ENCODE measurements around the gene TAS2R1.

TAS2R1 gene, protein sequence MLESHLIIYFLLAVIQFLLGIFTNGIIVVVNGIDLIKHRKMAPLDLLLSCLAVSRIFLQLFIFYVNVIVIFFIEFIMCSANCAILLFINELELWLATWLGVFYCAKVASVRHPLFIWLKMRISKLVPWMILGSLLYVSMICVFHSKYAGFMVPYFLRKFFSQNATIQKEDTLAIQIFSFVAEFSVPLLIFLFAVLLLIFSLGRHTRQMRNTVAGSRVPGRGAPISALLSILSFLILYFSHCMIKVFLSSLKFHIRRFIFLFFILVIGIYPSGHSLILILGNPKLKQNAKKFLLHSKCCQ

DNA sequence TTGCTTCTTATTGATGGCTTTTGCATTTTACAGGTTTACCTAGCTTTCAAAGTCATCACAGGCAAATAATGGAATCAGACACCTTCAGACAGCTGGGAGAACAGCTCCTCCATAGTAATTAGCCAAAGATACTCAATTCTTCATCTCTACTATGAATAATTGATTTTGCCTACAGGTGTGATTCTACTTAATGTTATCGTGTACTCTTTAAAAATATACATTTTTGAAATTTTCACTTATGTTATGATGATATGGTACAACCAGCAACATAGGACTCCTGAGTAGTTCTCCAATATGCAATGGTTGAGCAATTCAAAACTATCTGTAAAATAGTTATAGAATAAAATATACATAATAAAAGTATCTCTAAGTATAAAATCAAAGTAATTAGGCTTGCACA, at the start of gene TAS2R1:
Gene TAS2R1, minus strand, starts transcription at position 101 of the 400 bp plus-strand sequence. CDS start 319 bp downstream, outside the sequence.
- DNase-seq: no peak

DNA sequence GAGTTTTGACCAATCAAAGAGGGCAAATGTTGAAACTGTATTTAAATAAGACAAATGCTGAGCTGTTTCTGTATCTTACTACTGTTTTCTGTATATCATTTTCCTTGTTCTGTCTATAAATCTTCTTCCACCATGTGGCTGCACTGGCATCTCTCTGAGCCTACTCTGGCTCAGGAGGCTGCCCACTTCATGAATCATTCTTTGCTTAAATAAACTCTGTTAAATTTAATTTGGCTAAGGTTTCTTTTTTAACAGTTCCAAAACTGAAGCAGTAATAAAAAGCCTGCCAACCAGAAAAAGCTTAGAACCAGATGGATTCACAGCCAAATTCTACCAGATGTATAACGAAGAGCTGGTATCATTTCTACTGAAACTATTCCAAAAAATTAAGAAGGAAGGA, 40.2 kb upstream of the TAS2R1 start:
- DNase-seq: no peak

DNA sequence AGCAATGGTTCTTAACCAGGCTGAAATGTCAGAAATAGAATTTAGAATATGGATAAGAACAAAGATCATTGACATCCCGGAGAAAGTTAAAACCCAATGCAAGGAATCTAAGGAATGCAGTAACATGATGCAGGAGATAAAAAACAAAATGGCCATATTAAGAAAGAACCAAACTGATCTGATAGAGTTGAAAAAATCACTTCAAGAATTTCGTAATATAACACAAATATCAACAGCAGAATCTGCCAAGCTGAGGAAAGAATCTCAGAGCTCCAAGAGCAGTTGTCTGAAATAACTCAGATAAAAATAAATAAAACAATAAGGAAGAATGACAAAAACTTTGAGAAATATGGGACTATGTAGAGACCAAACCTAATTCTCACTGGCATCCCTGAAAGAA, 37.8 kb upstream of the TAS2R1 start:
- peak; percentile 4 for DNase-seq

DNA sequence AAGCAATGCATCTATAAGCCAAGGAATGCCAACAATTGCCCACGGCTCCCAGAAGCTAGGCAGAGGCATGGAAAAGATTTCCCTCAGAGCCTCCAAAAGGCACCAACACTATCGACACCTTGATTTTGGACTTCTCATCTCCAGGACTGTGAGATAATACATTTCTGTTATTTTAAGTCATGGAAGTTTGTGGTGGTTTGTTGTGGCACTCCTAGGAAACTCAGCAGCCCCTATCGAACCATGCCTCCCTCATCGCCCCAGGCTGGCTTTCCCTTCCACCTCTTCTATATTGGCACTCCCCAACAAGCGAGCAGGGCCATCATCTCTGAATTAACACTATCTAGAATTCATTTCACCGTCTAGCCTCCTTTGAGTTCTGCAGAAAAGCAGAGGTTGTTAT, 33.7 kb upstream of the TAS2R1 start:
- DNase-seq: no peak

DNA sequence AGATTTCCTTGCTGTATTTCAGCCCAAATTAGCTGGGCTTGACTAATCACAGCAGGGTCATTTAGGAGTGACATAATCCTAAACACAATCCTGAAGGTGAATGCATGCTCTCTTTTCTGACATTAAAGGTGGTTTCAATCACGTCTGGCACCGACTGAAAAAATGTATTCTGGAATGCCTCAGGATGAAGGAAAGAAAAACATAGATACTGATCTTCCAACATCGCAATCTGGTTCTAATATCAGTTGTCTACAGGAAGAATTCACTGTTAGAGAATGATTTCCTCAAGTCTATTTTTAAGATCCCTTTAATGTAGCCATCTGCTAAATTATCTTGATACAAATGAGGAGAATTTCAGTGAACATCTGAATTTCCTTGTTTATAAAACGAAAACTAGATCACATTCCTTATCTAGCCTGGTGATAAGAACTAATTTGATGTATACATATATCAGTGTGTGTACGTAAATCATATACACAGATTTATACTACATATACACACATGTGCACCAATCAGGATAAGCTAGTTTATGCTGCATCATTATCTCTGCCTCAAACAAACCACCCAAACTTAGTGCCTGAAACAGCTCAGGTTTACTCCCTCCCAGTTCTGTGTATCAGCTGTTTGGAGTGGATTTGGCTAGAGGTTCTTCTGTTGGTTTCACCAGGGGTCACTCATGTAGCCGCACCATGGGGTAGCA, 31.3 kb upstream of the TAS2R1 start:
- DNase-seq: peak; percentile 85

DNA sequence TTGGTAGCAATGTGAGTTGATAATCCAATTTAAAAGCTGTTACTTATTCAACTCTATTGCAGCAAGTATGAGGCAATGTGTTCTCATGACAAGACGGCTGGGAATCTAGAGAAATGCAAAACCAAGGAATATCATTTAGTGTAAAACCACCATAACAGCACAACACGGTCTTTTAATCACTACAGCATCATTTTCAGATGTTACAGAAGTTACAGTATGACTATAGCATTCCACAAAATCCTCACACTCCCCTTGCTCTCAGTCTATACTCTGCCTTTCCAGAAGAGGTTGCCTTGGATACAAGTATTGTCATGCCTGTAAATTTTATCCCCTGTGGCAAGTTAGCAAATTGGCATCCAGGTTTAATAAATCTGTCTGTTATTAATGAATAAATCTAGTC, 28.6 kb upstream of the TAS2R1 start:
- DNase-seq: peak; percentile 88

DNA sequence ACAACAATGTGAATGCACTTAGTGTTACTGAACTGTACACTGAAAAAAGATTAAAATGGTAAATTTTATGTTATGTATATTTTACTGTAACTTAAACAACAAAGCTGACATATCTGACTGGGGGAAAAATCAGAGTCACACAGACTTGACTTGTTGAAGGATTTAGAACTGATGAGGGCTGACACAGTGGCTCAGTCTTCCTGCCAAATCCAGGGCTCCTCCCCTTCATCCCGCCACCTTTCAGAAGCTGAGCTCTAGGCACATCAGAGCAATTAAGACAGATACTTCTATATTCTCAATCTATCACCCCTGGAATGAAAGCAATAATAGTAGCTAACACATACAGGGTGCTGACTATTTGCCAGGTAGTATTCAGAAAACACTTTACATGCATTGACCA, 27.7 kb upstream of the TAS2R1 start:
- DNase-seq: peak; percentile 8

DNA sequence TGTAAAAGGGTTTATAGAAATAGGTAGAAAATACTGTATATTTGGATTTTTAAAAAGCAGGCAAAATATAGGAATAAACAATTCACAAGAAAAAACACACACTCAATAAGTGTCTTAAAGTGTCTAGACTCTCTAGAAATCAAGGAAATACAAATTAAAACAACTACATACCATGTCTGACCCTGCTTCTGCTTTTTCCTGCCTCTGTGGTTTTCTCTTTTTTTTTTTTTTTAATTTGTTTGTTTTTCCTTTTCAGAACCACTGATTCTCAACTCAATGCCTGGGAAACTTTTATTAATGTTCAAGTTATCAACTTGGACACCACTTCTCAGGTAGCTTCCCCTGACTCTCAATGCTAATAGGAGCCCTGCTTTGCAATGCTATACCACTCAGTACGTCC, 25.5 kb upstream of the TAS2R1 start:
- no peak for DNase-seq

DNA sequence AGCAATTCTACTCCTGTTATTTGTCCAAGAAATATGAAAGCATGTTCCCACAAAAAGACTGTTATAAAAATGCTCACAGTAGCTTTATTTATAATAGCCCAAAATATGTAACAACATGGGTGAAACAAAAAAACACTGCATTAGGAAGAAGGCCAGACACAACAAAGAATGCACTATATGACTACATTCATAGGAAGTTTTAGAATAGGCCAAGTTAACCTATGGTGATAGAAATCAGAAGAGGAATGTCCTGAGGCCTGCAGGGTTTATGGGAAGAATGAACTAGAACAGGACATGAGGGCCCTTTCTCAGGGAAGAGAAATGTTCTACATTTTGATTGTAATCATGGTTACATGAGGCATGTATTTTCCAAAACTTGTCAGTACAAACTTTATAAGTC, 24.7 kb upstream of the TAS2R1 start:
- DNase-seq: peak; percentile 76

DNA sequence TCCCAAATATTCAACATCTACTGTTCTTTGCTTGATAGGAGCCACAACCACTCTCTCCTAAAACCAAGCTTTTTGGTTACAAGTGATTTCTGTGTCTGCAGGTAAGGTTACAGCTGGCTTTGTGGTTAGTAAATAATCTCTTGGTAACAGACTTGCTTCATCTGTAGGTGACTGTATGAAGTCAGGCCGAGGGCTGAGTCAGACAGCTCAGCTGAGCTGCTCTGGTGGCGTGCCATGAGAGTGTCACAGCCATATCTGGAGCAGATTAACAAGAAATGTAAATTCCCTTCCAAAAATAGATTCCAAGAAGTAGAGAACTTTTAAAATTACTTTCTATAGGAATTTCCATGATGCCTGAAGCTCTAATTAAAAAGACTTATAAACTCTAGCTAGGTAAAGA, 23.7 kb upstream of the TAS2R1 start:
- peak; percentile 93 for DNase-seq

DNA sequence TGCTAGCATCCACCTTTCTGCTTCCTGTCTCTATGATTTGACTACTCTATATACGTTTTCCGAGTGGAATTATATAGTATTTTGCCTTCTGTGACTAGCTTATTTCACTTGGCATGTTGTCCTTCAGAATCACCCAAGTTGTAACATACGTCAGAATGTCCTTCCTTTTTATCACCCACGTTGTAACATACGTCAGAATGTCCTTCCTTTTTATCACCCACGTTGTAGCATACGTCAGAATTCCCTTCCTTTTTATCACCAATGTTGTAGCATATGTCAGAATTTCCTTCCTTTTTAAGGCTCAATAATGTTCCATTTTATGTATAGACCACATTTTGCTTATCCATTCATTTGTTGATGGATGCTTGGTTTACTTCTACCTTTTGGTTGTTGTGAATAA, 22.9 kb upstream of the TAS2R1 start:
- no peak for DNase-seq

DNA sequence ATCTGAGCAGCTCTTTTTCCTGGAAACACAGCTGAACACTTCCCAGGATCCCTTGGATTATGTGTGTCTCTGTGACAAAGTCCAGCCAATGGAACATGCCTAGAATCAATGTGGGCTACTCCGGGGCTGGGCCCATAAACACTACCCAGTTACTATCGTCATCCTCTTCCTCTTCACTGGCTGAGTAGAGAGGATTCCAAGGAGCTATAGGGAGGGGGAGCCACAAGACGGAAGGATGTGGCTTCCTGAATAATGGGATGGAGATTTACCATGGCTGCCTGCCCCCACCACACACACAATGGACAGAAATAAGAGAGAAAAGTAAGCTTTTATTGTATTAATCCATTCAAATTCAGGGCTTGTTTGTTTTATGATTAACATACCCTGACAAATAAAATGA, 22.1 kb upstream of the TAS2R1 start:
- no peak for DNase-seq

DNA sequence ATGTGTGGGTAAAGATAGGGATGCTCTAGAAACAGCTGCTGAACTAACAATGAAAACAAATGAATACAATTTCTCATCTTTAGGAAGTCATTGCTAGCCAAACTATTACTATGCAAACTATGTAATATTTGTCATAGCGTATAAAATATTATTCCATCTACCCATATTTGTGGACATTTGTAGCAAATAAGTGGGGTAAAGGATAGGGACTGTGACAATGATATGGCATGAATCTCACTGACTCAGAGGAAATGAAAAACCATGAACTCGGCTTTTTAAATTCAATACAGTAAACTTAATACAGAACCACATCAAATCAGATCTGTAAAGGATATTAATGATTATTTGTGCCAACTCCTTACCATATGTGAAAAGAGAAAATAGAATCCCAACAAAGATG, 16.7 kb upstream of the TAS2R1 start:
- no peak for DNase-seq

DNA sequence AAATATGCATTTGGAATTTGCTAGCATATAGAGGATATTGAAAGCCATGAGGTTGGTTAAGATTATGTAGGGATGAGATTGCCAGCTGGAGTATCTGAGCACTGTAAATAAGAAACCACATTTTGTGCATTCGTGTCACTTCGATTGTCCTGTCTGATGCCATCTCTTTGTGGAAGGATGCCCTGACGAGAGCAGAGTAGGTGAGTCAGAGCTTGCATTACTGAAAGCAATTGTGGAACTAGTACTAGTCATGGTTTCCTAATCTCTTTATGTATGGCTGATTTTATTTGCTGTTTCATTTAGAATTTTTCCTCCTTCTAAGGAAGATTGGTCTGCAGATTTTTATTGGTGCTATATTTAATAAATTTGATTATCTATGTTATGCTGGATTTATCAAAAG, 14.5 kb upstream of the TAS2R1 start:
- peak; percentile 37 for DNase-seq

DNA sequence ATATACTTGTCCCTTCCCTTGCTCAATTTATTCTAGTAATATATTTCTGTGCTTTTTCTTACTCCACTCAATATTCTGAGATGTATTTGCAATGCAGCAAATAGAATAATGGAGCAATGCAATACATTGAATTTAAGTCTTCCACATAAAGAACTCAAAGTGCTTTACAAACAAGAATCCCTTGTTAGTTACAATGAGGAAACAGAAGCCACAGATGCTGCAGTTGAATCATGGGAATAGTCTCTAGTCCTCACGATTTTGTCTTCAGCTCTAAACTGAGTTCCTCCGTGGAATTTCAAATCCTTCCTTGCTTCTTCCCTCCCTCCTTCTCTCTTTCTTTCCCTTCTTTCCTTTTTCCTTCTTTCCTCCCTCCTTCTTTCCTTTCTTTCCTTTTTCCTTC, 12.5 kb upstream of the TAS2R1 start:
- DNase-seq: no peak

DNA sequence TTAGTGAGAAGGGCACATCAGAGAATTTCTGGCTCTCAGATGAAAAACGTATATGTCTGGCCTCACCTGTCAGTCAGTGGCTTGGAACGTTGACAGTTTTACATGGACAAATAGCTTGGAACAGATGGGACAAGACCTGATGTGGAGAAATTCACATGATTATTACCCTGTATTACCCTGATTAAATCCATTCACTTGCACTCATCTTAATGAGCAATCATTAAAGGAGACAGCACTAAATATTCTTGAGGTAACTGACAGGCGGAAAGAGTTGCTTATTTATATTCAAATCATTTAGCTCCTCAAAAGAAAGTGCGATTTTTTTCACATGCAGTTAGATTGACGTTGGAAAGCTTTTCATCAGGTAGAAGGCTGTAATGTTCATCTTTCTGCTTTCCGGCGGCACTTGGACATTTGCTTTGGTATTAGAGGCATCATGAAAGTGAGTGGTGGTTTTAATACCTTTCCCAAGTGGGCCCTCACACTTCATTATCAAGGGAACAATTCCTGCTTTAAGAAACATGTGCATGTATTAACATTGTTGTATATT, 11.7 kb upstream of the TAS2R1 start:
- DNase-seq: no peak

DNA sequence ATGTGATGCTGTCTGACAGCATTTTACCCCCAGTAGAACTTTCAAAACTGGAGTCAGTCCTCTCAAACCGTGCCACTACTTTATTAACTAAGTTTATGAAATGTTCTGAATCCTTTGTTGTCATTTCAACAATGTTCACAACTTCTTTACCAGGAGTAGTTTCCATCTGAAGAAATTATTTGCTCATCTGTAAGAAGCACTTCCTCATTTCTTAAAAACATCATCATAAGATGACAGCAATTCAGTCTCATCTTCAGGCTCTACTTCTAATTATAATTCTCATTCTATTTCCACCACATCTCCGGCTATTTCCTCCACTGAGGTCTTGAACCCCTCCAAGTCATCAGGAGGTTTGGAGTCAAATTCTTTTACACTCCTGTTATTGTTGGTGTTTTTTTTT, 2.3 kb upstream of the TAS2R1 start:
- no peak for DNase-seq

DNA sequence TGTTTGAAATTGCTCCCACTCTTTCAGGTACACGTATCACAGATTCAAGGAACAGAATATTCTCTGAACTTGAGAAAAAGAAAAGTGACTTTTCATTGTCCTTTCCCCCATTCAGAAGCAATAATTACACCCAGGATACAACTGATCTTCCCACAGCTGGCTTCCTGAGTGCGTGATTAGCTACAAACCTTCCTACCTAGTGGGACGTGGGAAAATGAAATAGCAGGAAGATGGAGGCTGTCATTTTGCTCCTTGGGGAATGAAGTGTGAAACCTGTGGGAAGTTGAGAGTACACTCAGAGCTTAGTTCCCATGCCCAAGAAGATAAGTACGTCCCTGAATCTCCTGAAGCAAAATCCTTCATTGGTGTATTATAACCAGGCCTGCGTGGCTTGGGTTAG, 2.6 kb downstream of the TAS2R1 start:
- no peak for DNase-seq

DNA sequence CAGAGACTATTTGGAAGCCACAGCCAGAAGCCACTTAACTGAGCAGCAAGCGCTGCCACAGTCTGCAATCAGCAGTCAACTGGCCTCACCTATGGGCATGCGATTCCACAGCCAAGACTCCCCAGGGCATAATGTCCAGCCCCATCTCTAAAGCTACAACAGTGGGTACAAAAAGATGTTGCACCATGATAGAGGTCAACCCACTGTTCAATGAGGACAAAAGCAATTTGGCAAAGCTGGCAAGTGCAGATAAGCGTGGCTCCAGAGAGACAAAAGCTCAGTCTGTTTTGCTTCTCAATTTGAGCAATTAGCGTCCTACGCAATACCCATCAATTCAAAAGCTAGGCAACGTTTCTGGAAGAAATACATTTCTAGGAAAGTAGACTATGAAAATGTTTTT, 3.2 kb downstream of the TAS2R1 start:
- DNase-seq: no peak

DNA sequence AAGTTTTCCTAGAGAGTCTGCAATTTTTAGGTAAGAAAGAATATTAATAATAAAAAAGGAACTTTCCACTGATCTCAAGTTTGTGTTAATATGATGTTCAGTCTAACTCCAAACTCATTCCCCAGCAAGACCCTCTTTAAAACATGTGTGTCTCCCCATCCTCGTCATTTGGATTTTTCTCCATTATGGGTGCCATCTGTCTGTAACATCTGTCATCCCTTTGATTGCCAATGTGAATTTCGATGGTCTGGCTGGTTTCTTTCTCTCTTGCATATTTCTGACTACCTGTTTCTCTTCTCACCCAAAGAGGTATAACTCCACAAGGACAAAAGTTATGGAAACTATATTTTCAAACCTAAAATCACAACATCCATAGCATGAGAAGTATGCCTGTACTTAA, 4.4 kb downstream of the TAS2R1 start:
- no peak for DNase-seq

DNA sequence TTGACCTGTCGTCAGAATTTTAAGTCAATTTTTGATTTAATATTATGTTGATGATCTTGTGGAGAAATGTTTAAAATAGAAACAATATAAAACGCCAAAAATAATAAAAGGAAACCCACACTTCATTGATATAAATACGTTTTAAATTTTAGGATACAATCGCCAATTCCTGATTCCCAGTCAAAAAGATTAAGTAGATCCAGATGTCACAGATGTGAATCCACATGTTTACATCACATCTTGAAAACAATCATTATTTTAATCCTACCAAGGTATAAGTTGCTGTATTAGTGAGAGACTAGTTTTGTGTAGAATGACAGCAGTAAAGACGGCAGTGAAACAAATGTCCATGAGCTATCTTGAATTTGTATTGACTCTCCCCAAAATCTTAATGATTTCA, 4.9 kb downstream of the TAS2R1 start:
- DNase-seq: no peak

DNA sequence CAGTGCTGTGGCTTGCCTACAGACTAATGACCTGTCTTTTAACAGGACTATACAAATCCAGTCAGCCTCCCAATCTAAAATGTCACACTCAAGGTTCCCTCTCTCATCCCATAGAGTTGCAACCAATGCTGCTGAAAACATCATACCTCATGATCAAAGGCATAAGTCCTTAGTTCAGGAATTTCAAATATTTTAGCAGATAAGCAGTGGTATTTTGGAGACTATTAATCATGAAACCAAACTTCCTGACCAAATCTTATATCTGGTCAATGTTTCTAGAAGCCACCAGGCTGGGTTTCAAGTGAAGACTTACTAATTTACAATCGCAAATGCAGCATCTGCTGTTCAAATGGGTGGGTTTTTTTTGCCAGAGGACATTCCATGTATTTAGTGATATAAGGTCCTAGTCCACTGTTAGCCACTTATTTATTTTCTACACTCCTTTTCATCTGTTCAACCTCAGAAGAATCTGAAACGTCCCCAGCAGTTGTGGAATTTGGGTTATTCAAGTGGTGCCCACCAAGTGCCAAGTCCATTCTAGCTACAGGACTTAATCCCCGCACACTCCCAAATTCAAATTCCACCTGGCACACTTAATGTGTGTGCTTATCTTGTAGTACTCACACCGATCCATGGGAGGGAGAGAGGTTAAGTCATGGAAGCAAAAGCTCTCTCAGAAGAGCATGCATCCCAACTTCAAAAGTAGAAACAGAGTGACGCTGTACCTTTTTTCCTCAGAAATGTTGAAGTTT, 5.8 kb downstream of the TAS2R1 start:
- peak; percentile 52 for DNase-seq

DNA sequence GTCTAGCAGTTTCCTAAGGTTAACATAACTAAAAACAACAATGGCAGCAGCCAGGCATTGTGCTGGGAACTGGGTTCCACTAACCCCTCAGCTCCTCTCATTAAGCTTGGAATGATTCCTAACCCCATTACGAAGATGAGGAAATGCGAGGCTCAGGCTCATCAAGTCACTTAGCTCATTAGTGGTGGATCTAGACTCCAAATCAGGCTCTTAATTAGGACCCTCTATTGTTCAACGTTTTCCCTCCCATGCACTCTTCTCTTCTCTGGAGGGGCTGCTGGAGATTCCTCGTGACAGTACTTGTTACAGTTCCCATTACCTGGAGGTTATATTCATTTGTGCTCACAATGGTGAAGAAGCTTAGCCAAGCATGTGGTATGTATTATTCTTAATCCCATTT, 6.5 kb downstream of the TAS2R1 start:
- DNase-seq: no peak

DNA sequence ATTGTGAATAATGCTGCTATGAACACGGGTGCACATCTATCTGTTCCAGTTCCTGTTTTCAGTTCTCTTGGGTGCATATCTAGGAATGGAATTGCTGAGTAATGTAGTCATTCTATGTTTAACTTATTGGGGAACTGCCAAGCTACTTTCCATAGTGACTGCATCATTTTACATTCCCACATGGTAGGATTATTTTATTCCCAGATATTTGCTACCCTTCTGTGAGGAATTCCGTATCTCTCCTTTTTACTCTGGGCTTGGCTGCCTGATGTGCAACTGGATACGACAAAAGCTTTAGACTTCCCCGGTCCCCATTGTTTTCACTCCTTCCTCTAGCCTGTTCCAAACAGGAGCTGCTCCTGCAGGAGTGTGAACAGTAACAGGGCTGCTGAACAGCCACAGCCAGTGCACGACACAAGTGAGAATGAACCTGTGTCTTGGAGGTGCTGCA, 7.2 kb downstream of the TAS2R1 start:
- peak; percentile 92 for DNase-seq
